ENCODE measurements around the gene IFT122. TPM values are rescaled to one million over a fixed set of nuclear protein-coding genes. Genes with fewer than 3 reads are reported as not detected.

IFT122 gene
- total RNA-seq, 1 donor from 2014 or later = 20.6 TPM

DNA sequence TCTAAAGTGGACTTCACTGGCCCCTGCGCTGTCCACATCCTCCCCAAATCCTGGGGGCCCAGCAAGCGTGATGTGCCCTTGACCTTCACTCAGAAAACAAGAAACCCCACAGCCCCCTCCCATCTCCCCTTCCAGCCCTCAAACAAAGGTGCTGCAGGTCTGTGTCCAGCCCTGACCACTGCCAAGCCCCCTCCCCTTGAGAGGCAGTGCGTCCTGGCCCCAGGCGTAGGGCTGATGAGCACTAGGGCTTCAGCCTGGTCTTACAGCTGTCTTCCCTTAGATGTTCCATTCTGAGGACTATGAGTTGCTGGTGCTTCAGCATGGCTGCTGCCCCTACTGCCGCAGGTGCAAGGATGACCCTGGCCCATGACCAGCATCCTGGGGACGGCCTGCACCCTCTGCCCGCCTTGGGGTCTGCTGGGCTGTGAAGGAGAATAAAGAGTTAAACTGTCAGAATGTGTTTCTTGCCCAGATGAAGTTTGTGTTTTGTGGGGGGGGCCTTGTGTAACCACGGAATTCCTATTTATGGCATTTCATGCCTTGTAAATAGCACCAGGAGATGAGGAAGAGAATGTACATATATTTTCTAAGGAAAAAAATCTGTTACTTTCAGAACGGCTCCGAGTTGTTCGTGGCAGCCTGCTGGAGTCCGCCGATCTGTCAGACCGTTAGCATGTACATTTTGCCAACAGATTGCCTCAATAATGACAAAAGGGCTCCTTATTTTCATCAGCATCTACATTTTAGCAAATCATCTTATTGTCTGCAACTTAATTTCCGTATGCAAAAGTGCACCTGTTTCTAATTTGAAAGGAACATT lies 80.1 kb downstream of the IFT122 start:
- Mint-ChIP-seq H3K36me3 (ENCODE audit: unreplicated experiment) (peaks cover 4% of the 10 kb centered on the region), H3K27me3 (ENCODE audit: unreplicated experiment) (peaks cover 20% of the 10 kb centered on the region), H3K4me3 (ENCODE audit: unreplicated experiment) (peak overlapping the region; percentile 39), H3K4me1 (ENCODE audit: low read depth, unreplicated experiment) (peaks cover 12% of the 10 kb centered on the region), H3K9me3 (ENCODE audit: unreplicated experiment) (peaks cover 6% of the 10 kb centered on the region), H3K27ac (ENCODE audit: unreplicated experiment) (no peak overlapping the region)
- DNase-seq = no peak
- TF ChIP-seq, protein P1, sequence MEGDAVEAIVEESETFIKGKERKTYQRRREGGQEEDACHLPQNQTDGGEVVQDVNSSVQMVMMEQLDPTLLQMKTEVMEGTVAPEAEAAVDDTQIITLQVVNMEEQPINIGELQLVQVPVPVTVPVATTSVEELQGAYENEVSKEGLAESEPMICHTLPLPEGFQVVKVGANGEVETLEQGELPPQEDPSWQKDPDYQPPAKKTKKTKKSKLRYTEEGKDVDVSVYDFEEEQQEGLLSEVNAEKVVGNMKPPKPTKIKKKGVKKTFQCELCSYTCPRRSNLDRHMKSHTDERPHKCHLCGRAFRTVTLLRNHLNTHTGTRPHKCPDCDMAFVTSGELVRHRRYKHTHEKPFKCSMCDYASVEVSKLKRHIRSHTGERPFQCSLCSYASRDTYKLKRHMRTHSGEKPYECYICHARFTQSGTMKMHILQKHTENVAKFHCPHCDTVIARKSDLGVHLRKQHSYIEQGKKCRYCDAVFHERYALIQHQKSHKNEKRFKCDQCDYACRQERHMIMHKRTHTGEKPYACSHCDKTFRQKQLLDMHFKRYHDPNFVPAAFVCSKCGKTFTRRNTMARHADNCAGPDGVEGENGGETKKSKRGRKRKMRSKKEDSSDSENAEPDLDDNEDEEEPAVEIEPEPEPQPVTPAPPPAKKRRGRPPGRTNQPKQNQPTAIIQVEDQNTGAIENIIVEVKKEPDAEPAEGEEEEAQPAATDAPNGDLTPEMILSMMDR (IDR thresholded peaks at IDR 0.05; ENCODE audit: partially characterized antibody, unreplicated experiment) = no peak

DNA sequence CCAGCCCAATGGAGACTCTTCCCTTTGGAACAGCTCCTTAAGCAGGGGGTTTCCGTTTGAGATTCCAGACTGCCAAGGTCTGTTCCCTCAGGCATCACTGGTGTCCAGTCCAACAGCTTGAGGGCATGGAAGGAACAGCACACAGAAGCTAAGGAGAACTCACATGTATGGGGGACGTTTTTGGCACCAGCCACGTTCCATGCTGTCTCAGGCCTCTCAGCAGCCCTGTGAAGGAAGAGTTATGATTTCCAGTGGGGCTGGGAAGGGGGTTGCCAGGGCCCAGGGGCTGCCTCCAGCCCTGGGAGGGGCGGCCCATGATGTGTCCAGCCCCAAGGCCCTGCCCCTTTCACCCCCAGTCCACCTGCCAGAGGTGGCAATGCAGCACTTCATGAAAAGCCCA lies 80.9 kb downstream of the IFT122 start:
- Mint-ChIP-seq H3K4me3 (ENCODE audit: unreplicated experiment) (no peak overlapping the region), H3K27ac (ENCODE audit: unreplicated experiment) (no peak overlapping the region), H3K36me3 (ENCODE audit: unreplicated experiment) (peaks cover 4% of the 10 kb centered on the region), H3K4me1 (ENCODE audit: low read depth, unreplicated experiment) (peaks cover 12% of the 10 kb centered on the region), H3K9me3 (ENCODE audit: unreplicated experiment) (peaks cover 4% of the 10 kb centered on the region), H3K27me3 (ENCODE audit: unreplicated experiment) (peaks cover 18% of the 10 kb centered on the region)
- DNase-seq = no peak
- TF ChIP-seq, protein P1 (IDR thresholded peaks at IDR 0.05; ENCODE audit: partially characterized antibody, unreplicated experiment) = no peak

DNA sequence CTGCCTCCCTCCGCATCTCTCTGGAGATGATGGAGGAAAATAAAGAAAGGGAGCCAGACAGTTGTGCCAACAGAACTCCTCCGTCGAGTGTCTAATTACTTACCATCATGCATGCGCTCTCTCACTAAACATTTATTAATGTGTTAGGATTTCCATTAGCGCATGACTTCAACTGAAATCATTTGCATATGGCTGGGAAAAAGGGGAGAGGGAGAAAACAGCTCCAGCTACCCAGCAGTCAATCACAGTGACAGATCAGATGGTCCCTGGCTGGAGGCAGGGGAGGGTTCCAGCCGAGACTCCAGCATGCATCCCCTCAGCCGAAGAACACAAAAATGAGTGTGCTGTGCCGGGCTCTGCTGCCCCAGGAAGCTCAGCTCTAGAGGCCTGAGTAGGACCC lies 81.6 kb downstream of the IFT122 start:
- Mint-ChIP-seq H3K4me3 (ENCODE audit: unreplicated experiment) (no peak overlapping the region), H3K27ac (ENCODE audit: unreplicated experiment) (no peak overlapping the region), H3K36me3 (ENCODE audit: unreplicated experiment) (peaks cover 4% of the 10 kb centered on the region), H3K9me3 (ENCODE audit: unreplicated experiment) (peaks cover 4% of the 10 kb centered on the region), H3K4me1 (ENCODE audit: low read depth, unreplicated experiment) (peaks cover 12% of the 10 kb centered on the region), H3K27me3 (ENCODE audit: unreplicated experiment) (peaks cover 14% of the 10 kb centered on the region)
- TF ChIP-seq, protein P1 (IDR thresholded peaks at IDR 0.05; ENCODE audit: partially characterized antibody, unreplicated experiment) = no peak
- DNase-seq = no peak

DNA sequence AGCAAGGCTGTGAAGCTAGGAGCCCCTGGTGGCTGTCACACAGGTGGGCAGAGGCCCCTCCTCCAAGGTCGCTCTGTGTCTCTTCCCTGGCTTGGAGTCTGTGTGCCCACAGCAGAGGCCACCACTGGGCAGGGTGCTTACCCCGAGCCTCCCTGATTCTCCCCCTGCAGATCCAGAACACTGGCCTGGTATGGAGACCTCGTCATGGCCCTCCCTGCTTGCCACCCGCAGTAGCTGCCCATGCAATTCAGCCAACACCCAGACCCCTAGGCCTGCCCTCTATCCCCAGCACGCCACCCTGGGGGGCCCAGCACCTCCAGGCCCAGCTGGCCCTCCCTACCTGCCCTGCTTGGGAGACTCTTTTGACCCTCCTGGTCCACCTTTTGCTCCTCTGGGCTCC lies 82.9 kb downstream of the IFT122 start:
- Mint-ChIP-seq H3K9me3 (ENCODE audit: unreplicated experiment) (peaks cover 1% of the 10 kb centered on the region), H3K27me3 (ENCODE audit: unreplicated experiment) (peaks cover 7% of the 10 kb centered on the region), H3K27ac (ENCODE audit: unreplicated experiment) (no peak overlapping the region), H3K4me3 (ENCODE audit: unreplicated experiment) (no peak overlapping the region), H3K4me1 (ENCODE audit: low read depth, unreplicated experiment) (peaks cover 13% of the 10 kb centered on the region), H3K36me3 (ENCODE audit: unreplicated experiment) (peaks cover 4% of the 10 kb centered on the region)
- no peak for DNase-seq
- TF ChIP-seq, protein P1 (IDR thresholded peaks at IDR 0.05; ENCODE audit: partially characterized antibody, unreplicated experiment) = no peak

DNA sequence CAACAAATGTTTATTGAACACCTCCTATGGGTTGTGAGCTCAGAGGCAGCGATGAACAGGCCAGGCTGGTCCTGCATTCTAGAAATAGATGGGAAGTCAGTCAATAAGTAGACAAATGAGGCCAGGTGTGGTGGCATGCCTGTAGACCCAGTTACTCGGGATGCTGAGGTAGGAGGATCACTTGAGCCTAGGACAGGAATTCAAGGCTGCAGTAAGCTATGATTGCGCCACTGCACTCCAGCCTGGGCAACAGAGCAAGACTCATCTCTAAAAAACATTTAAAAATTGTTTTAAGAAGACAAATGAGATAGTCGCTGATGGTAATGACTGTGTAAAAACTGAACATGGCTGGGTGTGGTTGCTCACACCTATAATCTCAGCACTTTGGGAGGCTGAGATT lies 84.1 kb downstream of the IFT122 start:
- Mint-ChIP-seq H3K36me3 (ENCODE audit: unreplicated experiment) (peaks cover 4% of the 10 kb centered on the region), H3K4me1 (ENCODE audit: low read depth, unreplicated experiment) (peaks cover 13% of the 10 kb centered on the region), H3K27me3 (ENCODE audit: unreplicated experiment) (peaks cover 7% of the 10 kb centered on the region), H3K27ac (ENCODE audit: unreplicated experiment) (no peak overlapping the region), H3K4me3 (ENCODE audit: unreplicated experiment) (no peak overlapping the region), H3K9me3 (ENCODE audit: unreplicated experiment) (peaks cover 1% of the 10 kb centered on the region)
- TF ChIP-seq, protein P1 (IDR thresholded peaks at IDR 0.05; ENCODE audit: partially characterized antibody, unreplicated experiment) = no peak
- no peak for DNase-seq

Data from glutamatergic neuron (in vitro differentiated cells).